Thyroid gland (tissue), 4 donors: ENCODE results near the gene MIAT. TPM values are rescaled to one million over a fixed set of nuclear protein-coding genes. Genes with fewer than 3 reads are reported as not detected.

Experiments used
- DNase-seq, 2 donors: peaks; one replicate each; pipeline ENCODE4 v3.0.0-alpha.2; 2019
- H3K27ac ChIP-seq, 3 donors: fragments of 200-600 bp; sonication (generic); 1 replicate in 2 of 3; 2 replicates in 1 of 3; pipeline ENCODE4 v1.5.1; 2016 to 2019; ENCODE audit warnings: mild to moderate bottlenecking in 1 of 3, moderate library complexity in 1 of 3
- H3K27me3 ChIP-seq: fragments of 200-600 bp; sonication (generic); one replicate; pipeline ENCODE4 v1.5.1; 2019
- H3K36me3 ChIP-seq, 2 donors: fragments of 200-600 bp; sonication (generic); one replicate each; pipeline ENCODE4 v1.5.1; 2016 to 2019
- H3K4me1 ChIP-seq, 2 donors: fragments of 200-600 bp; sonication (generic); one replicate each; pipeline ENCODE4 v1.5.1; 2017 to 2019
- H3K4me3 ChIP-seq, 3 donors: fragments of 200-600 bp; sonication (generic); replicated peaks in 1 of 3; 1 replicate in 2 of 3; 2 replicates in 1 of 3; pipeline ENCODE4 v1.5.1; 2016; ENCODE audit warnings: mild to moderate bottlenecking in 1 of 3
- H3K9me3 ChIP-seq: fragments of 200-600 bp; sonication (generic); one replicate; pipeline ENCODE4 v1.5.1; 2017
- POLR2A ChIP-seq, 2 donors: fragments of 450-650 bp; IDR thresholded peaks; one replicate each; pipeline ENCODE4 v1.6.1; 2017; ENCODE audit warnings: antibody characterized with exemption in 2 of 2, mild to moderate bottlenecking in 2 of 2, moderate library complexity in 1 of 2
- WGBS, 2 donors: methylation state at CpG; one replicate each; pipeline ENCODE4 v1.1.5; 2017; 5-methylcytosine and 5-hydroxymethylcytosine counted together
- intact Hi-C: fragments of 100-400 bp; cut with DNase I; formaldehyde crosslinking; loops from one replicate; pipeline ENCODE4 v1.15.1; 2023
- total RNA-seq, 4 donors: library from RNA; depleted of rRNA; stranded (reverse); fragments of >200 nt; gene quantifications; one replicate each; pipeline ENCODE4 v1.2.3, GENCODE V29; 2016
- TF ChIP-seq, protein P1 (sequence below), 6 experiments: fragments of 200-600 bp in 3 of 6; fragments of 450-650 bp in 3 of 6; sonication (generic) in 3 of 6; IDR thresholded peaks; one replicate each; pipeline ENCODE4 v1.5.1; 2016 to 2019; ENCODE audit warnings: antibody characterized with exemption in 6 of 6, mild to moderate bottlenecking in 2 of 6, inconsistent platforms in 1 of 6, moderate library complexity in 1 of 6

MIAT gene
- total RNA-seq, 4 donors from 2014 or later, result 0.67 to 2.6 (median 1.2) TPM

DNA sequence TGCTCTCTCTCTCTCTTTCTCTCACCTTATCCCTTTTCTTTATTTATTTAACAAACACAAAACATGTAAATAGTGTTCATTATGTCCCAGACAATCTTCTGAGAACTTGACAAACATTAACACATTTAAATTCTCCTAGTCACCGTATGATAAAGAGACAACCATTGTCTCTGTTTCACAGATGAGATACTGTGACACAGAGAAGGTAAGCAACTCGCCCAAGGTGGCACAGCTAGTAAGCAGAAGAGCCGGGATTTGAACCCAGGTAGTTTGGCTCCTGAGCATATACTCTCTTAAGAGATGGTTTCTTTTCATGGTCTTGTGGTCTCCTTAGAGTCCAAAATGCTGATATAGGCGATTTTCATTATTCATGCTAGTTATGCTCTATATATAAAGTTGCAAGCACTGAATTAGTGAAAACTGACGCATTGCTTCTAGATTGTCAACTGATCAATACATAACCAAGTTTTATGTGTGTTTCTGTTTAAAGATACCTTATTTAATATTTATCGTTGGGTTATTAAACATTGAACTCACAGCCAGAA, 58.1 kb downstream of the MIAT start:
- no peaks in the 10 kb centered on the region for H3K27me3 ChIP-seq
- no peak for DNase-seq
- WGBS, 2 donors, result 95 to 96% methylated on average over 6 of the region's 6 CpGs
- H3K9me3 ChIP-seq, result no peaks in the 10 kb centered on the region
- intact Hi-C loops, result no loop called here
- H3K27ac ChIP-seq, result no peak overlapping the region
- H3K4me3 ChIP-seq, result no peak overlapping the region
- H3K4me1 ChIP-seq, result peaks cover 10 to 24% of the 10 kb centered on the region in 2 donors
- TF ChIP-seq, protein P1, sequence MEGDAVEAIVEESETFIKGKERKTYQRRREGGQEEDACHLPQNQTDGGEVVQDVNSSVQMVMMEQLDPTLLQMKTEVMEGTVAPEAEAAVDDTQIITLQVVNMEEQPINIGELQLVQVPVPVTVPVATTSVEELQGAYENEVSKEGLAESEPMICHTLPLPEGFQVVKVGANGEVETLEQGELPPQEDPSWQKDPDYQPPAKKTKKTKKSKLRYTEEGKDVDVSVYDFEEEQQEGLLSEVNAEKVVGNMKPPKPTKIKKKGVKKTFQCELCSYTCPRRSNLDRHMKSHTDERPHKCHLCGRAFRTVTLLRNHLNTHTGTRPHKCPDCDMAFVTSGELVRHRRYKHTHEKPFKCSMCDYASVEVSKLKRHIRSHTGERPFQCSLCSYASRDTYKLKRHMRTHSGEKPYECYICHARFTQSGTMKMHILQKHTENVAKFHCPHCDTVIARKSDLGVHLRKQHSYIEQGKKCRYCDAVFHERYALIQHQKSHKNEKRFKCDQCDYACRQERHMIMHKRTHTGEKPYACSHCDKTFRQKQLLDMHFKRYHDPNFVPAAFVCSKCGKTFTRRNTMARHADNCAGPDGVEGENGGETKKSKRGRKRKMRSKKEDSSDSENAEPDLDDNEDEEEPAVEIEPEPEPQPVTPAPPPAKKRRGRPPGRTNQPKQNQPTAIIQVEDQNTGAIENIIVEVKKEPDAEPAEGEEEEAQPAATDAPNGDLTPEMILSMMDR (IDR thresholded peaks at IDR 0.05), result no peak
- no peak for TF ChIP-seq POLR2A (IDR thresholded peaks at IDR 0.05)
- H3K36me3 ChIP-seq, result no peaks in the 10 kb centered on the region

DNA sequence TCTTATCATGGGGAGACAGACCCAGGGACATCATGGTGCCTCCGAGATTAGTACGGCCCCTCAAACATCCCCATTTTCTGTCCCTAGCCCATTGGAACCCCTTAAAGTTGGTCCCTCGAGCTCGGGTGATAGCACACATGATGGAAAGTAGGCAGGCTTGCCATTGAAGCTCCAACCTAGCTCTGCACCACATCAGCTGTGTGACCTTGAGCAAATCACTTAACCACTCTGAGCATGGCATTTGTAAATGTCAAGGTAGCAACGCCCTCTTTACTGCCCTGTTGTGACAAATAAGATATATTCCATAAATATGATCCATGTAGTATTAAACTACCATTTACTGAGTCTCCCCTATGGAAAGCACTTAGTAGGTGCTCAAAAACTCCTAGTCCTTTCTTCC, 61.1 kb downstream of the MIAT start:
- H3K27ac ChIP-seq, result peak overlapping the region; percentile 50 to 58 (median 55)
- no peak overlapping the region for H3K4me3 ChIP-seq
- no peaks in the 10 kb centered on the region for H3K36me3 ChIP-seq
- H3K9me3 ChIP-seq, result no peaks in the 10 kb centered on the region
- no peak for TF ChIP-seq POLR2A (IDR thresholded peaks at IDR 0.05)
- TF ChIP-seq, protein P1 (IDR thresholded peaks at IDR 0.05), result no peak
- H3K4me1 ChIP-seq, result peaks cover 10 to 24% of the 10 kb centered on the region in 2 donors
- 91 to 96% methylated on average over 5 of the region's 5 CpGs for WGBS, 2 donors
- no peak for DNase-seq
- intact Hi-C loops, result no loop called here
- H3K27me3 ChIP-seq, result no peaks in the 10 kb centered on the region

DNA sequence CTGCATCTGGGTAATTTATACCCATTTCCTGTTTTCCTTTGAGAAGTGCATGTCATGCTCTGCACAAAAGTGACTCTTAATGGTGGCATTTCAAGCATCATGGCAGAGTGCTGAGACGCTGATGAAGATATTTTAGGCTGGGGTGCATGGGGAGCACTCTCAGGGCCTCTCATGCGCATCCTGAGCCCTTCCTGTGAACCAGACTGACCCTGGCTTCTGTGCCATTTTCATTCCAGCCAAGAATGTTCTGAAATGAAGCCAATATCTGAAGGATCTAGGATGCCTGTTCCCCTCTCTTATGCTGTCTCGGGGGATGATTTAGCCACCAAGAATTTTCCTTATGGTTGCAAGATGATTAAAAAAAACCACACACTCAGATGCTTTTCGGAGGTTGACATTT, 61.5 kb downstream of the MIAT start:
- intact Hi-C loops, result no loop called here
- Histone ChIP-seq H3K4me3 (no peak overlapping the region), H3K9me3 (no peaks in the 10 kb centered on the region), H3K36me3 (no peaks in the 10 kb centered on the region), H3K4me1 (peaks cover 10 to 24% of the 10 kb centered on the region in 2 donors), H3K27ac (peak overlapping the region; percentile 50 to 58 (median 55)), H3K27me3 (no peaks in the 10 kb centered on the region)
- 11 to 15% methylated on average over 4 of the region's 4 CpGs for WGBS, 2 donors
- TF ChIP-seq, protein P1 (IDR thresholded peaks at IDR 0.05), result no peak
- no peak for TF ChIP-seq POLR2A (IDR thresholded peaks at IDR 0.05)
- peak; percentile 86 for DNase-seq

DNA sequence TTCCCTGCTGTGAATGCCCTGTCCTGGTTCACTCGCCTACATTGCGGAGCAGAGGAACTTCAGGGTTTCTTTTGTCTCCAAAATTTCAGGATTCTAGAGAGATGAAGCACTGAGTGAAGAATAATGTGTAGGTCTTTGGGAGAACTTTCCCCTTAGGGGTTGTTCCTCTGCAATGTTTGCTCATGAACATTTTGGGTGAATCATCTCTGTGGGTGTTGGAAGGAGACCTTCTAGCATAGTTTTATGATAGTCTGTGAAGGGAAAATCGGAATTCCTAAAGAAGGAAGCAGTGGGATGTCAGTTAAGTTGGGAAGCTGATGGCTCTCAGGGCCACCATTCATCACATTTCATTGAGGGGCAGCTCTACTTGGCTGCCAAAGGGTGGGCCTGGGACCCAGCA, 64.8 kb downstream of the MIAT start:
- Histone ChIP-seq H3K4me1 (peaks cover 10 to 14% of the 10 kb centered on the region in 2 donors), H3K27ac (no peak overlapping the region), H3K36me3 (peaks cover 0 to 5% of the 10 kb centered on the region in 2 donors), H3K9me3 (no peaks in the 10 kb centered on the region), H3K4me3 (no peak overlapping the region), H3K27me3 (no peaks in the 10 kb centered on the region)
- DNase-seq, result no peak
- WGBS, 2 donors, result 83 to 98% methylated on average over 3 of the region's 3 CpGs
- no peak for TF ChIP-seq POLR2A (IDR thresholded peaks at IDR 0.05)
- TF ChIP-seq, protein P1 (IDR thresholded peaks at IDR 0.05), result no peak
- intact Hi-C loops, result no loop called here

DNA sequence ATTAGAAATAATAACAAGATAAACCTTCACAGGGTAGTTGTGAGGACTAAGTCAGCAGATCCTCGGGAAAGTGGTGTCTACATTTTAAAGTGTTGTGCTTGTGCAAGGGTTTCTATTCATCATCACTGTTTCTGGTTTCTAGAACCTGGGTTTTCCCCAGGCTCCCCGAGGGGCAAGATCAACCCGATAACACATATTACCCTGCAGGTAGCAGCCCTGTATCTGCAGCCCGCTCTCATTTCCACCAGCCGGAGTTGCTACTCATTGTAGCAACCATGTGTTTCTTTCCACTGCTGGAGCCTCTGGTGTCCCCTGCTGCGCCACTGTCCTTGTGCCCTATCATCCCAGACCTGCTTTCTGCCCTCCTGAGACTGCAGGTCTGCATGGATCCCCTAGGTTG, 67.0 kb downstream of the MIAT start:
- no peak for TF ChIP-seq POLR2A (IDR thresholded peaks at IDR 0.05)
- TF ChIP-seq, protein P1 (IDR thresholded peaks at IDR 0.05), result no peak
- Histone ChIP-seq H3K4me3 (no peak overlapping the region), H3K9me3 (no peaks in the 10 kb centered on the region), H3K36me3 (peaks cover 0 to 5% of the 10 kb centered on the region in 2 donors), H3K4me1 (peaks cover under 1 to 2% of the 10 kb centered on the region in 2 donors), H3K27ac (no peak overlapping the region), H3K27me3 (no peaks in the 10 kb centered on the region)
- WGBS, 2 donors, result 96 to 97% methylated on average over 6 of the region's 6 CpGs
- intact Hi-C loops, result no loop called here
- DNase-seq, result no peak
